ENCODE measurements around the gene MLEC. TPM values are rescaled to one million over a fixed set of nuclear protein-coding genes. Genes with fewer than 3 reads are reported as not detected.

MLEC gene
- total and polyA plus RNA-seq, 9 of the 15 experiments (the other 6 are each of a cell fraction or from before 2014, with no cell fraction given) = 18.5 to 108 (median 57.8) TPM

- FAIRE-seq (no peak), DNase-seq (ENCODE audit: extremely low read depth in 1 of 4, low spot score in 3 of 4) (no peak), ATAC-seq (no peak)
- CTCF ChIA-PET (ENCODE audit: low intra/inter-chr PET ratio) = no interaction called here
- Histone ChIP-seq H3K4me1 (replicated peaks in 1 of 2; ENCODE audit: control insufficient read depth in 2 of 2, insufficient read depth in 2 of 2, low read length in 2 of 2) (peaks cover 17 to 19% of the 10 kb centered on the region in 2 experiments; a peak in 3 of 5 replicates), H2AFZ (ENCODE audit: low read depth, low read length) (no peak overlapping the region), H3K4me2 (ENCODE audit: insufficient read depth, low read length) (no peak overlapping the region), H3K27me3 (ENCODE audit: control insufficient read depth in 2 of 2, insufficient read depth in 2 of 2, low read length in 2 of 2) (no peaks in the 10 kb centered on the region), H3K4me3 (no peak overlapping the region), H3K36me3 (ENCODE audit: control insufficient read depth, insufficient read depth, low read length) (peaks cover 53% of the 10 kb centered on the region), H3K9me3 (replicated peaks; ENCODE audit: control insufficient read depth, insufficient read depth, low read depth, low read length) (no peaks in the 10 kb centered on the region), H4K20me1 (replicated peaks; ENCODE audit: control insufficient read depth, insufficient read depth, low read length) (peaks cover 19% of the 10 kb centered on the region), H3K9ac (ENCODE audit: insufficient read depth in 1 of 2, low read depth in 2 of 2, low read length in 2 of 2) (no peak overlapping the region), H3K79me2 (ENCODE audit: control insufficient read depth, insufficient read depth, low read length) (peaks cover 65% of the 10 kb centered on the region), H3K9me1 (ENCODE audit: control insufficient read depth, insufficient read depth, low read length) (no peaks in the 10 kb centered on the region), H3K27ac (ENCODE audit: extremely low read depth, low read depth, low read length) (no peak overlapping the region)
- intact Hi-C loops (cut with micrococcal nuclease) (no loop called here), in situ Hi-C loops (cut with MboI) (no loop called here)
- 71% methylated on average over 3 of the region's 3 CpGs for WGBS (ENCODE audit: insufficient coverage, low coverage, missing lambda C conversion rate)
- BruUV-seq (replicated peaks) = no TSS peak
- POLR2A ChIA-PET = interaction anchor here (3.3 kb wide), 1 partner anchor 12 kb away, joined by 10 read pairs; no protein-coding TSS in a partner anchor
- no peak for TF ChIP-seq NFE2 (IDR thresholded peaks at IDR 0.05; ENCODE audit: low read depth)
- no peak for TF ChIP-seq CHD1 (IDR thresholded peaks at IDR 0.05; ENCODE audit: low read length)
- no peak for TF ChIP-seq ZNF75A (CRISPR knock-in tag; IDR thresholded peaks at IDR 0.05)
- no peak for TF ChIP-seq ZNF639 (CRISPR knock-in tag; conservative IDR thresholded peaks at IDR 0.05 in 1 of 2, IDR thresholded peaks at IDR 0.05 in 1 of 2)
- TF ChIP-seq, protein P1, sequence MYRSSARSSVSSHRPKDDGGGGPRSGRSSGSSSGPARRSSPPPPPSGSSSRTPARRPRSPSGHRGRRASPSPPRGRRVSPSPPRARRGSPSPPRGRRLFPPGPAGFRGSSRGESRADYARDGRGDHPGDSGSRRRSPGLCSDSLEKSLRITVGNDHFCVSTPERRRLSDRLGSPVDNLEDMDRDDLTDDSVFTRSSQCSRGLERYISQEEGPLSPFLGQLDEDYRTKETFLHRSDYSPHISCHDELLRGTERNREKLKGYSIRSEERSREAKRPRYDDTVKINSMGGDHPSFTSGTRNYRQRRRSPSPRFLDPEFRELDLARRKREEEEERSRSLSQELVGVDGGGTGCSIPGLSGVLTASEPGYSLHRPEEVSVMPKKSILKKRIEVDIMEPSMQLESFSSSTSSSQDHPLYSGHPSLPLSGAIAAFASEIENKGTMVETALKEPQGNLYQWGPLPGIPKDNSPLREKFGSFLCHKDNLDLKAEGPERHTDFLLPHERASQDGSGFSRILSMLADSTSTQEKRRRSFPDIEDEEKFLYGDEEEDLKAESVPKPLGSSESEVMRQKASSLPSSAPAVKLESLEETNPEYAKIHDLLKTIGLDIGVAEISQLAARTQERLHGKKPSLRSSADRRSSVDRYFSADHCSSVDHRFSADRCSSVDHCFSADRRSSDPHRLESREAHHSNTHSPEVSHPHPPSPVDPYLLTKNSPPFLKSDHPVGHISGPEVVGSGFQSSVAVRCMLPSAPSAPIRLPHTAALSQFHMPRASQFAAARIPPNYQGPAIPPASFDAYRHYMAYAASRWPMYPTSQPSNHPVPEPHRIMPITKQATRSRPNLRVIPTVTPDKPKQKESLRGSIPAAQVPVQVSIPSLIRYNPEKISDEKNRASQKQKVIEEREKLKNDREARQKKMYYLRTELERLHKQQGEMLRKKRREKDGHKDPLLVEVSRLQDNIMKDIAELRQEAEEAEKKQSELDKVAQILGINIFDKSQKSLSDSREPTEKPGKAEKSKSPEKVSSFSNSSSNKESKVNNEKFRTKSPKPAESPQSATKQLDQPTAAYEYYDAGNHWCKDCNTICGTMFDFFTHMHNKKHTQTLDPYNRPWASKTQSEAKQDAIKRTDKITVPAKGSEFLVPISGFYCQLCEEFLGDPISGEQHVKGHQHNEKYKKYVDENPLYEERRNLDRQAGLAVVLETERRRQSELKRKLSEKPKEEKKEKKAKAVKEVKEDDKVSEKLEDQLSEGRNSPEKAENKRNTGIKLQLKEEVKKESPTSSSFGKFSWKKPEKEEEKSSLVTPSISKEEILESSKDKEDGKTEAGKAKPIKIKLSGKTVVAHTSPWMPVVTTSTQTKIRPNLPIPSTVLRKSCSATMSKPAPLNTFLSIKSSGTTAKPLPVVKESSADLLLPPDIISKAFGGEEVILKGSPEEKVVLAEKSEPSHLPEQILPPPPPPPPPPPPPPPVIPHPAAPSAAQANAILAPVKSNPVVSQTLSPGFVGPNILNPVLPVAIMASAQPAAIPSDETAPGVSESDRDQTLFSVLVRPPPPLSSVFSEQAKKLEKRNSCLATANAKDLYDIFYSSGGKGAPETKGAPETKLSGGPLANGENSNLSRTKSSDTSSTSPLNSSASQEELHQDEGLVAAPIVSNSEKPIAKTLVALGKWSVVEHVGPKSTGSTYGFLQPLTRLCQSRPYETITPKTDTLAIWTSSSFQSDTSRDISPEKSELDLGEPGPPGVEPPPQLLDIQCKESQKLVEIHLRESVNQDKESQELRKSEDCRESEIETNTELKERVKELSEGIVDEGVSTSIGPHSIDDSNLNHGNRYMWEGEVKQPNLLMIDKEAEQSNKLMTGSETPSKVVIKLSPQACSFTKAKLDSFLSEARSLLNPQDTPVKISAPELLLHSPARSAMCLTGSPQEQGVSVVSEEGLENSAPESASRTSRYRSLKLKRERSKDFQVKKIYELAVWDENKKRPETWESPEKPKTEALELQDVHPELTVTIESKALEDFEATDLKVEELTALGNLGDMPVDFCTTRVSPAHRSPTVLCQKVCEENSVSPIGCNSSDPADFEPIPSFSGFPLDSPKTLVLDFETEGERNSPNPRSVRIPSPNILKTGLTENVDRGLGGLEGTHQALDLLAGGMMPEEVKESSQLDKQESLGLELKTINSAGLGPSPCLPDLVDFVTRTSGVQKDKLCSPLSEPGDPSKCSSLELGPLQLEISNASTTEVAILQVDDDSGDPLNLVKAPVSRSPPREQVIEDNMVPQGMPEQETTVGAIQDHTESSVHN (IDR thresholded peaks at IDR 0.05; ENCODE audit: borderline replicate concordance in 1 of 2, low read depth in 1 of 2) = no peak
- no peak for TF ChIP-seq CC2D1A (IDR thresholded peaks at IDR 0.05)
- no peak for TF ChIP-seq WHSC1 (IDR thresholded peaks at IDR 0.05; ENCODE audit: low read length)
- no peak for TF ChIP-seq PHF21A (IDR thresholded peaks at IDR 0.05; ENCODE audit: borderline replicate concordance, low read depth)
- no peak for TF ChIP-seq GABPB2 (CRISPR knock-in tag; conservative IDR thresholded peaks at IDR 0.05)
- TF ChIP-seq HDAC6 (IDR thresholded peaks at IDR 0.05; ENCODE audit: low read depth, low read length) = no peak
- no peak for TF ChIP-seq SMAD1 (IDR thresholded peaks at IDR 0.05; ENCODE audit: low read depth, low read length, partially characterized antibody)
- no peak for TF ChIP-seq MCM2 (IDR thresholded peaks at IDR 0.05; ENCODE audit: low read depth)
- no peak for TF ChIP-seq ZNF695 (CRISPR knock-in tag; IDR thresholded peaks at IDR 0.05)
These were observed 4.0 kb downstream of the MLEC start for GRCh38 chr12:120690978-120691377.
